ENCODE measurements around the gene ACTA2.

The ACTA2 gene

GRCh38 chr10:88980800-88981199 lies 28.2 kb upstream of the ACTA2 start:
- no peak for DNase-seq

- no peak for DNase-seq
Observed at GRCh38 chr10:88980247-88980646, 27.7 kb upstream of the ACTA2 start.

GRCh38 chr10:88979603-88980002 lies 27.0 kb upstream of the ACTA2 start:
- DNase-seq = no peak

GRCh38 chr10:88979153-88979562 lies 26.6 kb upstream of the ACTA2 start:
- DNase-seq = peak; percentile 19

- DNase-seq = no peak
Observed at GRCh38 chr10:88978463-88978862, 25.9 kb upstream of the ACTA2 start.

DNA sequence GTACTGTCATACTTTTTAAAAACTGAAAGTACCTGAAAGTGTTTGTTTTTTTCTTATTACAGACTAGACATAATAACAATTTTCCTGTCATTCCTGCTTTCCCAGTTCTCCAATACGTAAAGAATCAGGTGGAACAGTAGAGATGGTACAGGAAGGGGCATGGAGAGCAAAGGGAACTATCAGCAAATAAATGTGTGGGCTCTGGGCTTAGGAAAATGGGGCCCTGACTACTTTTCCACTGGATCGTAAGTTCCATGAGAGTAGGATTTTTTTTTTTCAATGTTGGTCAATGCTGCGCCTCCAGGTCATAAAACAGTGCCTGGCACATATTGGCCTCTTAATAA lies 22.8 kb upstream of the ACTA2 start:
- no peak for DNase-seq

DNA sequence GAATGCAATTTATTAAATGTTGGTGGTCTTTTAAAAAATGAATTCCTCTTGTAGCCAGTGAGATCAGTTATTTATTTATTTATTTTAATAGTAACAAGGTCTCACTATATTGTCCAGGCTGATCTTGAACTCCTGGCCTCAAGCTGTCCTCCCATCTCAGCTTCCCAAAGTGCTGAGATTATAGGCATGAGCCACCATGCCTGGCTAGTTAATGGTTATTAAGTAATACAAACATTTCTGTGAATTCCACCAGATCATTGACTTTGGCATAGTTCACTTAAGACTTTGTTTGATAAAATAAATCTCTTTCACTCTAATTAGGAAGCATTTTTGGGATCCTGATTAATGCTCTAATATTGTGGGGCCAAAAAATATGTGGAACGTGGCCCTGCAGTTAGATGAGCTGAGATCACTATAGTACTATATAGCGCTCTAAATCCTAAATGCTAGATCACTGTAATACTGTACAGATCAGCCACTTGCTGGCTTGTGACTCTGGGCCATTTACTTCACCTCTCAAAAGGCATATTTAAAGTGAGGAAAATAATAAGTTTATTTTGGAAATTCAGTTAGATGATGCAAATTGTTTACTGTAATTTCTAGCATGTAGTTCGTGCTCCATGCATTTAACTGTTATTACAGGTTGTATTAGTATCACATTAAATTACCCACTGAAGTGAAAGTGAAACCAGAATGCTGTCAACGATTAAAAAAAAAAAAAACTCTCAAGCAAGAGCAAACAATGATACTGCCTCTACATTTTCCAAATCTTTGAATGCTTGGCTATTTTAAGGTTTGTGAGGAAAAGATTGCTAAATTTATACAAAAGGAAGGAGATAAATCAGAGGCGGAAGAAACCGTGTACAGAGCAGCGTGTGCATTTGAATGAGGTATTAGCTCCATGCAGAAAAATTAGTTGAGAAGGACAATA lies 22.1 kb upstream of the ACTA2 start:
- DNase-seq = no peak

GRCh38 chr10:88974012-88974411 lies 21.4 kb upstream of the ACTA2 start:
- DNase-seq = no peak

DNA sequence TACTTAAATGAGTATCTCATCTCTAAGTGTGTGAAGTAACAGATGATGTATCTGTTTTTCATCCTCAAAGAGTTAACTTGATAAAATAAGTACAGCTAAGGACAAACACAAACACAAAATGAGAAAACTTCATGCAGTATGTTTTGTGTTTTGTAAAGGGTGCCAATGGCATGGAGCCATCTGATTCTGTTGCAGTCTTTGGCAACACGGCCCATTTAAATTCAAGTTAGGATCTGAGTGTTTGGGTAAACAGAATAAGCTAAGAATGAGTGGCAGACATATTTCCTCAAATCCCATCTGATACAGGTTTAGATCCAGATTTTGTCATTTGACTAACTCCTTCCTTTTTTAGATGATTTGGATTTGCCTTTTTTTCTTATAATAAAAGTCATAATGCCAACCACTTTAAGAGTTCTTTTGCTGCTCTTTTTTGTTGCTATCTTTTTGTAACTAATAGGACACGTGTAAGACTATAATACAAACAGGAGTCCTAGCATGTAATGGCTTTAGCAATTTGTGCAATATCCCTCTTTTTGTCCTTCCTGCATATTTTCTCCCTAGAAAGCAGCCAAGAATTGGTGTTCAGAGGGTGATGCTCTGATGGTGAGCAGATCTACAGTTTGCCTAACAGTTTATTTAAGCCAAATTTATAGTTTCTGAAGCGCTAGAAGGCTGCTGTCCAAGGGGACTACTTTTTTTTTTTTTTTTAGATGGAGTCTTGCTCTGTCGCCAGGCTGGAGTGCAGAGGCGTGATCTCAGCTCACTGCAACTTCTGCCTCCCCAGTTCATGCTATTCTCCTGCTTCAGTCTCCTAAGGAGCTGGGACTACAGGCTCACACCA lies 18.9 kb upstream of the ACTA2 start:
- DNase-seq = no peak

- DNase-seq = no peak
Observed at GRCh38 chr10:88968391-88968790, 15.8 kb upstream of the ACTA2 start.

GRCh38 chr10:88966797-88967196 lies 14.2 kb upstream of the ACTA2 start:
- no peak for DNase-seq

DNA sequence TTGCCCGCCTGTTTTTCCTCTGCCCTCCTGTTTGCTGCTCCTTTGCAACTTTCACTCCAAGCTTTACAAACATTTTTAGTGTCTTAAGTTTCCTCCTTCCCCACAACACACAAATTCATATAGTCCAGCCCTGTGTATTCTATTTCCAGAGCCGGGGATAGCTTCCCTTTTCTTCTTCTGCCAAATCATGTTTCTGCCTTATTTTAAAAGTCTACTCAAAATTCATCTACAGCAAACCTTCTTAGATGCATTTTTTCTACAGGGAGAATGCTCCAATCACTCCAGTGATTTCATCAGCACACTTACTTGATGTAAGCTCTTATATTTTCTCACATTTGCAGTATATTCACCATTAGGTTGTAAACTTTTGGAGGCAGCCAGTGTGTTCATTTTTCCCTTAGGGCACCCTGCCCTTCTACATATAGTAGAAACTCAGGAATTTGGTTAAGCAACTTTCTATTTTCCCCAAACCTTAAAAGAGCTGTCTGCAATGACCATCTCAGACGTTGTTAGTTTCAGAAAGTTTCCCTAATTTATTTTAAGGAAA lies 12.4 kb upstream of the ACTA2 start:
- no peak for DNase-seq

DNA sequence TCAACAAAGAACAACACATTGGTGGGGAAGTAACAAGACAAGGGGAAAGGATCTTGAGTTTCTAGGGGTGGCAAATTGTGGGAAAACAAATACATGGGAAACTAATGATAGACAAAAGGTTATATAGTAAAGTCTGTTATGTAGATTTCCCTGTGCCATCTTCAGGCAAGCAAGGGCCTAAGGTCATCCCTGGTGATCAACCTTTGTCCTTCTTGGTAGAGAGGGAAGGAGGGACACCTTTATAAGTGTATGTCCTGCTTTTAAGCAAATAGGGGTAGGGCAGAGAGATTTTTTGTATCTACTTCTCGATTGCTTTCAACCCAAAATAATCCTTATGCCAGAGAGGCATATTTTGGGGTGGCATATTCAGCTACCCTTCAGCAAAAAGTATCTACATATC lies 11.8 kb upstream of the ACTA2 start:
- no peak for DNase-seq

GRCh38 chr10:88963318-88963717 lies 10.7 kb upstream of the ACTA2 start:
- DNase-seq = no peak

- DNase-seq = no peak
Observed at GRCh38 chr10:88962336-88962735, 9.8 kb upstream of the ACTA2 start.

DNA sequence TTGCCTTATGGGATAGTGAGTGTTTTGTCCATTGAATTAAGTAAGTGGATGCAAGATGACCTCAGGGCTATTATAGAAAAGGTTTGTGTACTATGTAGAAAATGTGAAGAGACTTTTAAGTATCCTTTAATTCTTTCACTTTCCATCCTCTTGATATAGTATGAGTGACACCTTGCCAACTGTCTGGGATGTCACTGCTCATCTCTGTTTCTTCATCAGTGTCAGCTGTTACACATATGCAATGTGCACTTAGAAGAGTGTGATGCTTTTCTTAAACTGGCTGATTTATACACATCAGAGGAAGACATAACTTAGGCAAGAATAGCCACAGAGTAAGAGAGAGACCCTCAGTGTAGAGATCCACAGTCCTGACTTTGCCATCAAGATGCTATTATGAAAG lies 8.7 kb upstream of the ACTA2 start:
- no peak for DNase-seq

- no peak for DNase-seq
Observed at GRCh38 chr10:88960802-88961201, 8.2 kb upstream of the ACTA2 start.

GRCh38 chr10:88958721-88959120 lies 6.1 kb upstream of the ACTA2 start:
- no peak for DNase-seq

DNA sequence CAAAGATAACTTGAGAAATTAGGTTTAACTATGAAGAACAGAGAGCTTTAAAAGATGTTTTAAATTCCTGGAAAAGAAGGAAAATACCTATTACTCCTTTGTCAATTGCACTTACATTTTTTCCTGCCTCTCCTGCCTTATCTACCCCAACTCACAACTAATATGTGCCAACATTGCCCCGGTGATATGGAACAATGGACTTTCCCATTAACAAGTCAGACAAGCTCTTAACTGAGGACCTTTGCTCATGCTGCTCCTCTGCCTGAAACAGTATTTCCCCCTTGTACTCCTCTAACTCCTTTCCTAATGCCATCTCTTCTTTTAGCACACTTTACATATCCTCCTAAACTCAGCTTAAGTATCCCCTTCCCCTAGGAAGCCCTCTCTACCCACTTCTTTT lies 4.8 kb upstream of the ACTA2 start:
- DNase-seq = no peak

GRCh38 chr10:88954458-88955083 lies 2.0 kb upstream of the ACTA2 start:
- DNase-seq = no peak

DNA sequence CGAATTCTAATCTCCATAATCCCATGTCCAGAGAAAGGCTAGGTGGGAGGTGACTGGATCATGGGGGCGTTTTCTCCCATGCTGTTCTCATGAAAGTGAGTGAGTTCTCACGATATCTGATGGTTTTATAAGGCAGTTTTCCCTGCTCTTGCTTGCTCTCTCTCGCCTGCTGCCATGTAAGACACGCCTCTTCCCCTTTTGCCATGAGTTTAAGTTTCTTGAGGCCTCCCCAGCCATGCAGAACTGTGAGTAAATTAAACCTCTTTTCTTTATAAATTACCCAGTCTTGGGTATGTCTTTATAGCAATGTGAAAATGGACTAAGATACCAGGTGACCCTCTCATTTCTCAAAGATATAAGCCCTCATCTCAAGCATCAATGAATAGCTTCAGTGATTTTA lies 1.1 kb upstream of the ACTA2 start:
- no peak for DNase-seq

GRCh38 chr10:88949912-88950837 lies 2.4 kb downstream of the ACTA2 start:
- no peak for DNase-seq
